Endothelial cell of umbilical vein (primary cell): ENCODE results near the gene HDAC4. TPM values are rescaled to one million over a fixed set of nuclear protein-coding genes. Genes with fewer than 3 reads are reported as not detected.

Experiments
- BruUV-seq: library from RNA; stranded (reverse); fragments of 400-500 nt; replicated peaks from 2 replicates; lab custom pipeline; 2021; lab: Mats Ljungman, UMichigan
- CTCF ChIA-PET: fragments of 300-600, 350-600 bp; sonication (Branson Sonifier 250); formaldehyde crosslinking; loops from one replicate; lab custom pipeline; 2021; ENCODE audit warnings: antibody characterized with exemption, inconsistent platforms; lab: Charles Lee
- POLR2A ChIA-PET: fragments of 300-600, 350-600 bp; sonication (Branson Sonifier 250); formaldehyde crosslinking; loops from one replicate; lab custom pipeline; 2021; ENCODE audit warnings: antibody characterized with exemption, inconsistent platforms; lab: Charles Lee
- DNase-seq: peaks from one replicate; pipeline ENCODE4 v3.0.0-alpha.2; 2011; ENCODE audit warnings: low read depth, low spot score
- FAIRE-seq: peaks from 2 replicates; lab custom pipeline; 2011; peaks lifted over from hg19 to GRCh38; lab: Jason Lieb, UNC
- H2AFZ ChIP-seq: 2 replicates; pipeline ENCODE4 v1.6.0; 2012; ENCODE audit warnings: low read depth, low read length, control low read depth, inconsistent platforms
- H3K27ac ChIP-seq: 2 replicates; pipeline ENCODE4 v1.5.1; 2011; ENCODE audit warnings: low read depth, mild to moderate bottlenecking, control low read depth, low read length, moderate library complexity; ENCODE audit not compliant: insufficient read depth
- H3K27me3 ChIP-seq, 2 experiments: 2 replicates each; pipeline versions ENCODE4 v1.6.0 to v1.6.1; 2011; ENCODE audit warnings: low read length in 2 of 2, mixed read lengths in 1 of 2; ENCODE audit not compliant: control insufficient read depth in 2 of 2, insufficient read depth in 2 of 2
- H3K36me3 ChIP-seq, 2 experiments: 2 replicates in 1 of 2; 3 replicates in 1 of 2; pipeline ENCODE4 v1.5.1; 2011; ENCODE audit warnings: low read length in 2 of 2, mild to moderate bottlenecking in 1 of 2, moderate library complexity in 1 of 2; ENCODE audit not compliant: control insufficient read depth in 2 of 2, insufficient read depth in 2 of 2; ENCODE audit errors: extremely low read depth in 1 of 2
- H3K4me1 ChIP-seq: 3 replicates; pipeline ENCODE4 v1.5.1; 2011; ENCODE audit warnings: mild to moderate bottlenecking, low read length; ENCODE audit not compliant: control insufficient read depth, insufficient read depth; ENCODE audit errors: extremely low read depth
- H3K4me2 ChIP-seq: 2 replicates; pipeline ENCODE4 v1.6.1; 2011; ENCODE audit warnings: low read length, control low read depth, mixed read lengths; ENCODE audit not compliant: insufficient read depth
- H3K4me3 ChIP-seq, 3 experiments: fragments of 200-600 bp in 1 of 3; sonication (generic), shearing (Covaris generic) in 1 of 3; replicated peaks in 1 of 3; 2 replicates each; pipeline ENCODE4 v1.5.1; 2011 to 2016; ENCODE audit warnings: control low read depth in 3 of 3, low read length in 3 of 3, mild to moderate bottlenecking in 2 of 3, inconsistent platforms in 1 of 3, low read depth in 1 of 3, moderate library complexity in 1 of 3; ENCODE audit not compliant: insufficient read depth in 1 of 3
- H3K79me2 ChIP-seq: 2 replicates; pipeline ENCODE4 v1.6.0; 2012; ENCODE audit warnings: low read length, inconsistent platforms; ENCODE audit not compliant: control insufficient read depth, insufficient read depth
- H3K9ac ChIP-seq: replicated peaks from 2 replicates; pipeline ENCODE3; 2011; ENCODE audit warnings: low read length, control low read depth; ENCODE audit not compliant: insufficient read depth; ENCODE audit errors: extremely low read depth
- H3K9me1 ChIP-seq: replicated peaks from 3 replicates; pipeline ENCODE4 v1.6.0; 2011; ENCODE audit warnings: mild to moderate bottlenecking, low read length; ENCODE audit not compliant: control insufficient read depth, insufficient read depth; ENCODE audit errors: extremely low read depth
- H3K9me3 ChIP-seq: replicated peaks from 2 replicates; pipeline ENCODE4 v1.5.1; 2012; ENCODE audit warnings: low read length, inconsistent platforms; ENCODE audit not compliant: control insufficient read depth, insufficient read depth
- H4K20me1 ChIP-seq: replicated peaks from 2 replicates; pipeline ENCODE3; 2011; ENCODE audit warnings: mild to moderate bottlenecking, low read length; ENCODE audit not compliant: control insufficient read depth, insufficient read depth; ENCODE audit errors: extremely low read depth
- FOS ChIP-seq: IDR thresholded peaks from 2 replicates; pipeline ENCODE4 v1.6.1; 2011; ENCODE audit warnings: mild to moderate bottlenecking, low read length, moderate library complexity, borderline replicate concordance; ENCODE audit not compliant: insufficient read depth
- GATA2 ChIP-seq: IDR thresholded peaks from 2 replicates; pipeline ENCODE4 v1.7.0; 2011; ENCODE audit warnings: low read depth, mild to moderate bottlenecking, moderate library complexity, mixed read lengths, low read length; ENCODE audit not compliant: insufficient read length, insufficient read depth
- JUN ChIP-seq: IDR thresholded peaks from 2 replicates; pipeline ENCODE4 v1.6.1; 2011; ENCODE audit warnings: borderline replicate concordance, low read depth; ENCODE audit not compliant: insufficient read length, insufficient read depth
- MYC ChIP-seq: IDR thresholded peaks from one replicate; pipeline ENCODE4 v1.6.1; 2011; ENCODE audit warnings: mild to moderate bottlenecking, low read depth, low read length
- POLR2A ChIP-seq: IDR thresholded peaks from 2 replicates; pipeline ENCODE4 v1.6.1; 2012; ENCODE audit warnings: low read depth, mild to moderate bottlenecking, control low read depth, low read length
- POLR2AphosphoS5 ChIP-seq: IDR thresholded peaks from 2 replicates; pipeline ENCODE4 v1.6.1; 2012; ENCODE audit warnings: low read depth, mild to moderate bottlenecking, control low read depth, low read length, moderate library complexity; ENCODE audit not compliant: insufficient read depth
- dilution Hi-C: fragments of 300-500 bp; cut with MboI; formaldehyde crosslinking; loops from one replicate; pipeline ENCODE4 v1.15.0; 2019; ENCODE audit warnings: low sequenced_read_pairs; ENCODE audit not compliant: extremely low pct_ligation_motif_present
- intact Hi-C: fragments of 100-400 bp; cut with micrococcal nuclease; formaldehyde crosslinking; loops from one replicate; pipeline ENCODE4 v1.10.0; 2022
- polyA plus RNA-seq, 4 experiments: library from polyadenylated mRNA; depleted of rRNA in 3 of 4; stranded (reverse) in 3 of 4; unstranded in 1 of 4; fragments of >200 nt; gene quantifications; 2 replicates each; pipeline versions ENCODE4 v1.2.1 to v1.2.3, GENCODE V29; 2011 to 2012; ENCODE audit warnings: missing spikeins in 1 of 4
- total RNA-seq: library from RNA; stranded (reverse); gene quantifications from 2 replicates; pipeline ENCODE4 v1.2.3, GENCODE V29; 2021
- TF ChIP-seq, protein P1 (sequence below): IDR thresholded peaks from 2 replicates; pipeline ENCODE4 v1.6.1; 2011; ENCODE audit not compliant: insufficient read depth, insufficient read length
- TF ChIP-seq, protein P2 (sequence below), 2 donors: IDR thresholded peaks; 1 replicate in 1 of 2; 2 replicates in 1 of 2; pipeline ENCODE4 v1.5.1; 2011; ENCODE audit warnings: low read length in 2 of 2, mild to moderate bottlenecking in 2 of 2, moderate library complexity in 2 of 2, control low read depth in 1 of 2, inconsistent platforms in 1 of 2, low read depth in 1 of 2; ENCODE audit not compliant: insufficient read depth in 1 of 2; ENCODE audit errors: extremely low read depth in 1 of 2

HDAC4 gene
- total and polyA plus RNA-seq, 2 donors (not counting 3 experiments of a cell fraction or from before 2014, with no cell fraction given) = 13.4 to 33.0 TPM

DNA sequence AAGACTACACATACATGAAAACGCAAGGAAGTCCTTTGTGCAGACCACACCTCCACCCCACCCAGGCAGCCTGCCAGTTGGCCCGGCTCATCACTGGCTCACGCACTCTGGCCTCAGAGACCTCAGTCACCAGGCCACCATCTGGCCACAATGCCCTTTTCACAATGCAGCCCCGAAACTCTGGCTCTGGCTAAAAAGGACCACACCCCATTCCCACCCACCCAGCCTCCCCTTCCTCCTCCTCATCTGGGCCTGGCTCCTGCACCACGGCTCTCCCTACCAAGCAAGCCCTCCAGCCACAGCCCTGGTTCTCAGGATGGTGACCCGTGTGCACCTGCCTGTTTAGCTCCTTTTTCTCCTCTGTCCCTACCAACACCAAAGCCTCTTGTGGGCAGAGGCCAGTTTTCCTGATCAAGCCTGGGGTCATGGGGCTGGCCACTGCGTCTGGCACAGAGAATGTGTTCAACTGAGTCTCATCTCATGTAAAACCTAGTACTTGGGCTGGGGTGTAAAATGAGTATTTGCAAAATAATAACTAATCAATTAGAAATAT, 7.4 kb downstream of the HDAC4 start:
- DNase-seq (no peak), FAIRE-seq (no peak)
- Histone ChIP-seq H3K27ac (no peak overlapping the region), H3K4me2 (no peak overlapping the region), H3K9me1 (no peaks in the 10 kb centered on the region), H3K9me3 (no peaks in the 10 kb centered on the region), H3K4me1 (no peaks in the 10 kb centered on the region), H3K9ac (no peak overlapping the region), H2AFZ (no peak overlapping the region), H3K4me3 (no peak overlapping the region), H4K20me1 (no peaks in the 10 kb centered on the region), H3K79me2 (peaks cover 24% of the 10 kb centered on the region), H3K36me3 (no peaks in the 10 kb centered on the region), H3K27me3 (no peaks in the 10 kb centered on the region)
- intact Hi-C loops = no loop called here
- ChIA-PET POLR2A (no interaction called here), CTCF (no interaction called here)
- TF ChIP-seq POLR2AphosphoS5 = no peak
- TF ChIP-seq, protein P1, sequence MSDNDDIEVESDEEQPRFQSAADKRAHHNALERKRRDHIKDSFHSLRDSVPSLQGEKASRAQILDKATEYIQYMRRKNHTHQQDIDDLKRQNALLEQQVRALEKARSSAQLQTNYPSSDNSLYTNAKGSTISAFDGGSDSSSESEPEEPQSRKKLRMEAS = no peak
- no peak for TF ChIP-seq GATA2
- no peak for TF ChIP-seq JUN
- no peak for TF ChIP-seq MYC
- TF ChIP-seq, protein P2, sequence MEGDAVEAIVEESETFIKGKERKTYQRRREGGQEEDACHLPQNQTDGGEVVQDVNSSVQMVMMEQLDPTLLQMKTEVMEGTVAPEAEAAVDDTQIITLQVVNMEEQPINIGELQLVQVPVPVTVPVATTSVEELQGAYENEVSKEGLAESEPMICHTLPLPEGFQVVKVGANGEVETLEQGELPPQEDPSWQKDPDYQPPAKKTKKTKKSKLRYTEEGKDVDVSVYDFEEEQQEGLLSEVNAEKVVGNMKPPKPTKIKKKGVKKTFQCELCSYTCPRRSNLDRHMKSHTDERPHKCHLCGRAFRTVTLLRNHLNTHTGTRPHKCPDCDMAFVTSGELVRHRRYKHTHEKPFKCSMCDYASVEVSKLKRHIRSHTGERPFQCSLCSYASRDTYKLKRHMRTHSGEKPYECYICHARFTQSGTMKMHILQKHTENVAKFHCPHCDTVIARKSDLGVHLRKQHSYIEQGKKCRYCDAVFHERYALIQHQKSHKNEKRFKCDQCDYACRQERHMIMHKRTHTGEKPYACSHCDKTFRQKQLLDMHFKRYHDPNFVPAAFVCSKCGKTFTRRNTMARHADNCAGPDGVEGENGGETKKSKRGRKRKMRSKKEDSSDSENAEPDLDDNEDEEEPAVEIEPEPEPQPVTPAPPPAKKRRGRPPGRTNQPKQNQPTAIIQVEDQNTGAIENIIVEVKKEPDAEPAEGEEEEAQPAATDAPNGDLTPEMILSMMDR (IDR thresholded peaks at IDR 0.05; ENCODE audit: extremely low read depth in 1 of 2, insufficient read depth in 1 of 2, low read depth in 1 of 2, low read length in 2 of 2) = no peak
- TF ChIP-seq POLR2A = no peak
- TF ChIP-seq FOS = no peak
- dilution Hi-C loops = no loop called here
- no TSS peak for BruUV-seq
